MM.1S (cell line): ENCODE measurements around the gene ANGPT4.

Experiments
- DNase-seq: peaks from one replicate; pipeline ENCODE4 v3.0.0-alpha.2; 2015
- H2AFZ ChIP-seq: fragments of 300-600 bp; sonication (generic); 2 replicates; pipeline ENCODE4 v1.6.0; 2016; ENCODE audit warnings: antibody characterized with exemption, low read length
- H3F3A ChIP-seq: fragments of 300-600 bp; sonication (generic); 2 replicates; pipeline ENCODE4 v1.6.1; 2016; ENCODE audit warnings: mild to moderate bottlenecking, antibody characterized with exemption, low read length, moderate library complexity, mixed read lengths; ENCODE audit not compliant: insufficient read depth
- H3K27ac ChIP-seq: fragments of 300-600 bp; sonication (generic); 2 replicates; pipeline ENCODE4 v1.5.1; 2016; ENCODE audit warnings: mild to moderate bottlenecking, low read length
- H3K27me3 ChIP-seq: fragments of 300-600 bp; sonication (generic); replicated peaks from 2 replicates; pipeline ENCODE4 v1.6.0; 2016; ENCODE audit warnings: low read length; ENCODE audit not compliant: insufficient read depth
- H3K36me3 ChIP-seq: fragments of 300-600 bp; sonication (generic); replicated peaks from 2 replicates; pipeline ENCODE4 v1.6.1; 2016; ENCODE audit warnings: mild to moderate bottlenecking, low read length, mixed read lengths; ENCODE audit not compliant: insufficient read depth
- H3K4me1 ChIP-seq: fragments of 300-600 bp; sonication (generic); 2 replicates; pipeline ENCODE4 v1.6.1; 2016; ENCODE audit warnings: low read length, mixed read lengths
- H3K4me2 ChIP-seq: fragments of 300-600 bp; sonication (generic); 2 replicates; pipeline ENCODE4 v1.6.0; 2016; ENCODE audit warnings: low read depth, low read length
- H3K4me3 ChIP-seq: fragments of 300-600 bp; sonication (generic); 2 replicates; pipeline ENCODE4 v1.5.1; 2016; ENCODE audit warnings: low read length, mixed read lengths
- H3K79me2 ChIP-seq: fragments of 300-600 bp; sonication (generic); 2 replicates; pipeline ENCODE4 v1.6.1; 2016; ENCODE audit warnings: mixed run types, low read length, mixed read lengths
- H3K9ac ChIP-seq: fragments of 300-600 bp; sonication (generic); 2 replicates; pipeline ENCODE4 v1.6.1; 2016; ENCODE audit warnings: low read length, mixed read lengths
- H3K9me2 ChIP-seq: fragments of 300-600 bp; sonication (generic); replicated peaks from 2 replicates; pipeline ENCODE4 v1.6.1; 2016; ENCODE audit warnings: mild to moderate bottlenecking, low read length, mixed read lengths; ENCODE audit not compliant: insufficient read depth
- H3K9me3 ChIP-seq: fragments of 300-600 bp; sonication (generic); replicated peaks from 2 replicates; pipeline ENCODE4 v1.6.1; 2016; ENCODE audit warnings: mild to moderate bottlenecking, low read length, mixed read lengths; ENCODE audit not compliant: insufficient read depth
- H4K20me1 ChIP-seq: fragments of 300-600 bp; sonication (generic); 2 replicates; pipeline ENCODE4 v1.6.1; 2016; ENCODE audit warnings: mild to moderate bottlenecking, low read length, moderate library complexity, mixed read lengths; ENCODE audit not compliant: insufficient read depth
- CTCF ChIP-seq: fragments of 300-600 bp; sonication (generic); IDR thresholded peaks from 2 replicates; pipeline ENCODE4 v1.5.1; 2016; ENCODE audit warnings: antibody characterized with exemption, low read length, mixed read lengths
- EZH2 ChIP-seq: fragments of 300-600 bp; sonication (generic); optimal IDR thresholded peaks from 2 replicates; pipeline ENCODE3; 2017; ENCODE audit warnings: low read depth, mild to moderate bottlenecking, antibody characterized with exemption, low read length, mixed read lengths
- EZH2phosphoT487 ChIP-seq: fragments of 300-600 bp; sonication (generic); IDR thresholded peaks from 2 replicates; pipeline ENCODE4 v1.6.1; 2018; ENCODE audit warnings: antibody characterized with exemption, low read length

ANGPT4 gene

GRCh38 chr20:944774-945410, 28.8 kb upstream of the ANGPT4 start:
- H3K4me2 ChIP-seq = no peak overlapping the region
- no peaks in the 10 kb centered on the region for H4K20me1 ChIP-seq
- H3K4me1 ChIP-seq = no peaks in the 10 kb centered on the region
- H3K4me3 ChIP-seq = no peak overlapping the region
- H3K27ac ChIP-seq = no peak overlapping the region
- H3K79me2 ChIP-seq = no peaks in the 10 kb centered on the region
- TF ChIP-seq EZH2phosphoT487 = no peak
- no peak for TF ChIP-seq CTCF
- no peak for TF ChIP-seq EZH2
- no peak overlapping the region for H3K9ac ChIP-seq
- no peaks in the 10 kb centered on the region for H3K9me2 ChIP-seq
- no peak overlapping the region for H2AFZ ChIP-seq
- peaks cover 42% of the 10 kb centered on the region for H3K27me3 ChIP-seq
- H3K36me3 ChIP-seq = no peaks in the 10 kb centered on the region
- no peak for DNase-seq
- H3K9me3 ChIP-seq = no peaks in the 10 kb centered on the region
- no peaks in the 10 kb centered on the region for H3F3A ChIP-seq

GRCh38 chr20:944148-944547, 28.0 kb upstream of the ANGPT4 start:
- Histone ChIP-seq H3K4me3 (no peak overlapping the region), H3K27me3 (peaks cover 42% of the 10 kb centered on the region), H3K4me1 (no peaks in the 10 kb centered on the region), H3K79me2 (no peaks in the 10 kb centered on the region), H3K4me2 (no peak overlapping the region), H3K9me3 (no peaks in the 10 kb centered on the region), H2AFZ (no peak overlapping the region), H3K36me3 (no peaks in the 10 kb centered on the region), H3K9me2 (no peaks in the 10 kb centered on the region), H3K9ac (no peak overlapping the region), H3K27ac (no peak overlapping the region), H3F3A (no peaks in the 10 kb centered on the region), H4K20me1 (no peaks in the 10 kb centered on the region)
- TF ChIP-seq EZH2phosphoT487 (no peak), CTCF (no peak), EZH2 (no peak)
- no peak for DNase-seq

- Histone ChIP-seq H3K9me2 (no peaks in the 10 kb centered on the region), H2AFZ (no peak overlapping the region), H3K4me2 (no peak overlapping the region), H3K27ac (no peak overlapping the region), H4K20me1 (no peaks in the 10 kb centered on the region), H3F3A (no peaks in the 10 kb centered on the region), H3K79me2 (no peaks in the 10 kb centered on the region), H3K4me3 (no peak overlapping the region), H3K27me3 (peaks cover 37% of the 10 kb centered on the region), H3K9me3 (no peaks in the 10 kb centered on the region), H3K36me3 (no peaks in the 10 kb centered on the region), H3K4me1 (no peaks in the 10 kb centered on the region), H3K9ac (no peak overlapping the region)
- no peak for DNase-seq
- TF ChIP-seq CTCF (no peak), EZH2 (no peak), EZH2phosphoT487 (no peak)
These were observed 26.5 kb upstream of the ANGPT4 start for GRCh38 chr20:942611-943010.
